ENCODE data around the gene STARD7.
"Not testable (repeated sequence)": the region's sequence is repeated elsewhere in the genome, so short reads cannot be mapped to it uniquely, and the experiment has no call there.

STARD7 gene

DNA sequence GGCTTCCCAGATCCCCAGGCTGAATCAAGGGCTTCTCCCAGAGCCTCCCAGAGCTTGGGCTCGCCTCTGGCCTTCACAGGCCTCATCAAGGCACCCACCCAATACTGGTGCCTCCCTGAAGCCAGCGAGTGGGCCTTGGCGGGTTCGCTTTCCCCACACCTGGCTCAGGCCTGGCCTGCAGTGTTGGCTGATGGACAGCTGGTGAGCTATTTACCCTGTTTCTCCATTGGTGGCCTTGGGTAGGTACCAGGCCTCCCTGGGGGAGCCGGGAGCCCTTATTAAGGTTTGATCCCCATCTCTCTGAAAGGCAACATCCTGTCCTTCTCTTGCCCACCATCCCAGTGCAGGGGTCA, 45.2 kb downstream of the STARD7 start:
- no peak for DNase-seq (ENCODE audit: low spot score)

GRCh38 chr2:96161898-96162297, 46.7 kb downstream of the STARD7 start:
- peak; percentile 15 for DNase-seq (ENCODE audit: low spot score)

GRCh38 chr2:96160366-96160765, 48.3 kb downstream of the STARD7 start:
- DNase-seq (ENCODE audit: low spot score): not testable (repeated sequence)

DNA sequence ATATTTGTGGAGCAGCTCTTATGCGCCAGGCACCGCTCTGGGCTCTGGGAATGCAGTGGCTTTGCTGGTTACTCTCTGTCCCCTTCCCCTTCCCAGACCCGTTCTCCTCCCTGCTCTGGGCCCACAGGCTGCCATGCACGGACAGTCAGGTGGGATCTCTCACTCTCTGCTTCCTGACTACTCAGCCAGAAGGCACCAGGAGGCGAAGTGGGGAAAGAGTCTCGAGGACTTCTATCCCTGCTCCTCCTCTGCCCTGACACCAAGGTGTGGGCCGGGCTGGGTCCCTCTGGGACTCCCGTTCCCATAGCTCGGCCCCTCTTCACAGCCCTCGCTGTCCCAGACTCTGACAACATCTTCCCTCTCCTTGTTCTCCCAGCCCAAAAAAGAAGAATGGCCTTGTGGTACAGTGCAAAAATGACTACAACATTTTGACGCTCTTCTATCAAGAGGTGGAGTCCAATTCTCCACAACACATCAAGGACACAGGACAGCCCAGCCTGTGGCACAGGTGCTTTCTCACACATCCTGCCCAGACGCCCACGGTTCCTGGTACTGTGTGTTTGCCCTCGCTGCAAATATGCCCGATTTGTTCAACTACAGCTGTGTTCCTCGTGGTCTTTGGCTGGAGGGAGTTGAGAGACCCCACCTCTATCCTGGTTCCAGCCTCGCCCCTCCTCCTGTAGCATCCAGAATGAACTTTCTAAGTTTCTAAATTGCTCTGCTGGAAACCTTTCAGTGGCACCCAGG, 49.4 kb downstream of the STARD7 start:
- DNase-seq (ENCODE audit: low spot score): peak; percentile 10

GRCh38 chr2:96158554-96158940, 50.1 kb downstream of the STARD7 start:
- no peak for DNase-seq (ENCODE audit: low spot score)

GRCh38 chr2:96157649-96158553, 50.7 kb downstream of the STARD7 start:
- no peak for DNase-seq (ENCODE audit: low spot score)

DNA sequence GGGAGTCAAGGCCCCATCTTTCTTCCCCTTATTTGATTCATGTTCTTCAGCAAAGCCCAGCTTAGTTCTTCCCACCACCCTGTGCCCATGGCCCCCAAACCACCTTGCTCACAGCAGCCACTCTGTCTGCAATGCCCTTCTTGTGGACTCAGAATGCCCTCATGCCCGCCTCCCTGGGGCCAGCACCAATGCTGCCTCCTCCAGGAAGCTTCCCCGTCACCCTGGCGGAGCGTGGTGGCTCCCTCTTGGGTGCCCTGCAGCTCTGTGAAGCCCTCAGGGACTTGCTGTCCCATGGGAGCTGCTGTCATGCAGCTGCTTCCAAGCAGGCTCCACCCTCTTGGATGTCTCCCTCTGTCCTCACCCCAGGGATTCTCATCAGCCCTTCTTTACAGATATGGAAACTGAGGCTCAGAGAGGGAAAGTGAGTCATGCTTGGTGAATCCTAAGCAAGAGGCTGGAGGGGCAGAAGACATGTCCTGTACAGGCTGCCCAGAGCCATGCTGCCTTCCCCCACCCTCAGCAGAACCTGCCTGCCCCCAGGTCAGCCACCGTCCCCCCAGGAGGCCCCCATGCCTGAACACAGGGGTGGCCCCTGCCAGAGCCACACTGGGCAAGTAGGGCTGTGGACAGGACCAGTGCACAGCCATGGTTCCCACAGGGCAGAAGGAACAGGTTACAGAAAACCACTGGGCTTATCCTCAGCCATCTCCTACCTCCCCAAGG, 51.5 kb downstream of the STARD7 start:
- no peak for DNase-seq (ENCODE audit: low spot score)

DNA sequence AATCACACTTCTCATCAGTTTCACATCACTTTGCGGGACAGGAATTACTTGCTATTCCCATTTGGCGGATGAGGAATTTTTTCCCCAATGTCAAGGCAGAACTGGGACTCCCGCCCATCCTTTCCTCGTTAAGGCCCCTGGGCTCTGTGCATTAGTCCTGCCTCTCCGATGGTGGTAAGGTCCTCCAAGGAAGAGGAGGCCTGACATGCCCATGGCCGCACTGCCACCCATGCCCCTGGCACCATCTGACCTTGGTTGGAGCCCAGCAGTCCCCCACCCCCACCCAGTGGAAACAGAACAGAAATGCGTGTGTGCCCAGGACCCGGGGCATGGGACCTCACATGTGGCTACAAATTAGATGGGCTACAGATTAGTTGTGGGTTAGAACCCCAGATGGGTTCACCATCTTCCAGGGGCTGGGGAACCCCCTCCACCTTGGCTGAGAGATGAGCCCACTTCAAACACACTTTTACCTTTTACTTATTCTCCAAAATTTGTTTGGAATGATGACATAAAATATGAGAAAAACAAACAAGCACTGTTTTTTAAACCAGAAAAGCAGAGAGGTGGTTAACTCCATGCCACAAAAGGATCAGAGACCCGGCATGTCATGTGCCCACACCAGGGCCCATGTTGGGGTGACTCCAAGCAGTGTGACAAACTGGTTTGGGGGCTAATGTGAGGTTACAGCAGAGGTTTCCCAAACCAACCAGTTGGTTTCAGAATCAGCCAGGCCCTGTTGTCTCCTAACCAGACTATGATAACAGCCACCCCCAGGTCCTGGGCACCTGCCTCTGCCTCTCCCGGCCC, 52.4 kb downstream of the STARD7 start:
- no peak for DNase-seq (ENCODE audit: low spot score)

- no peak for DNase-seq (ENCODE audit: low spot score)
Observed at GRCh38 chr2:96154506-96155380, 53.9 kb downstream of the STARD7 start.

GRCh38 chr2:96153991-96154431, 54.6 kb downstream of the STARD7 start:
- DNase-seq (ENCODE audit: low spot score): peak; percentile 55

- no peak for DNase-seq (ENCODE audit: low spot score)
Observed at GRCh38 chr2:96153291-96153713, 55.3 kb downstream of the STARD7 start.

- no peak for DNase-seq (ENCODE audit: low spot score)
Observed at GRCh38 chr2:96152304-96153161, 56.1 kb downstream of the STARD7 start.

GRCh38 chr2:96151595-96152303, 56.9 kb downstream of the STARD7 start:
- DNase-seq (ENCODE audit: low spot score): no peak

DNA sequence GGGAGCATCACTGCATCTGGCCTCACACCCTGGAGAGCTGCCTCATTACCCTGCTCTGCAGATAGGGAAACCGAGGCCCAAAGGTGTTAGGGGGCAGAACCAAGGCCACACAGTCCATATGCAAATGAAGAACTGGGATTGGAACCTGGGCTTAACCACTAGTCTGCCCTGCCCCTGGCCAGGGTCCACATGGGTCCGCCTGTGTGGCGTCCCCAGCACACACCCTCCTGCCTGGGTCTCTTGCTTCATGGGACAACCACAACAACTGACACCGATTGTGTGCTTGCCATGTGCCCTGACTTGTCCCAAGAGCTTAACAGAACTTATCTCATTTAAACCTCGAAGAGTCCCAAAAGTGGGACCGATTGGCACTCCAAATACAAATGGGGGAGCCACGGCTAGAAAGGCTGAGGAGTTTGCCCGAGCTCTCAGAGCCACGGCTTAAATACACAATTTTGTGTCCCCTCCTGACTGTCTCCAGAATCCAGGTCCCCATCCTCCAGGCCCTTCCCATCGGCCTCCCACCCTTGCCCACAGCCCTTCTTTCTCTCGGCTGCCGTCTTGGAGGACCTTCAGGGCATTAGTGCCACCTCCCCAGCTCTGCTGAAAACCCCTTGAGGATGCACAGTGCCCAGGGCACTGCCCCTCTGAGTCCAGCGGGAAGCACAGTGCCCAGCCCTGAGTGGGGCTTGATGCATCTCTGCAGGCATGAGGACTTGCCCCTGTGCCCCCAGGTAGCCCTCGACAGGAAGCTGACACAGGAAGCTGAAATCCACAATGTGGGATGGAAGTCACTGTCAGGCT, 57.6 kb downstream of the STARD7 start:
- no peak for DNase-seq (ENCODE audit: low spot score)

GRCh38 chr2:96150007-96150640, 58.5 kb downstream of the STARD7 start:
- DNase-seq (ENCODE audit: low spot score): no peak

GRCh38 chr2:96148410-96149217, 60.0 kb downstream of the STARD7 start:
- no peak for DNase-seq (ENCODE audit: low spot score)

All from HuH-7 (cell line).